Activated CD8-positive, alpha-beta T cell treated with anti-CD3 and anti-CD28 coated beads for 36 hours (primary cell): Measurements from ENCODE around the gene FCRL6. TPM values are rescaled to one million over a fixed set of nuclear protein-coding genes. Genes with fewer than 3 reads are reported as not detected.
A peak's percentile ranks its signal among the peaks of the same experiment; 100 is the strongest.

Experiments
- ATAC-seq: fragments of 200-7000 bp; cut with Tn5 transposase; one replicate; pipeline ENCODE4 v1.10.0; 2021; ENCODE audit warnings: mild to moderate bottlenecking, moderate library complexity
- CTCF ChIA-PET: fragments of 350-600 bp; sonication (Branson Sonifier 250); formaldehyde crosslinking; loops from one replicate; lab custom pipeline; 2021; ENCODE audit warnings: antibody characterized with exemption; lab: Charles Lee
- POLR2A ChIA-PET: fragments of 350-600 bp; sonication (Branson Sonifier 250); formaldehyde crosslinking; loops from one replicate; lab custom pipeline; 2021; ENCODE audit warnings: antibody characterized with exemption; lab: Charles Lee
- DNase-seq: peaks from one replicate; pipeline ENCODE4 v3.0.0-alpha.2; 2020
- H3K27ac Mint-ChIP-seq: one replicate; pipeline ENCODE4 v1.8.0; 2021; ENCODE audit warnings: mild to moderate bottlenecking, mixed read lengths
- H3K27me3 Mint-ChIP-seq: one replicate; pipeline ENCODE4 v1.8.0; 2021; ENCODE audit warnings: mixed read lengths
- H3K36me3 Mint-ChIP-seq: one replicate; pipeline ENCODE4 v1.8.0; 2021; ENCODE audit warnings: low read depth, mixed read lengths
- H3K4me1 Mint-ChIP-seq: one replicate; pipeline ENCODE4 v1.8.0; 2021; ENCODE audit warnings: low read depth, mixed read lengths
- H3K4me3 Mint-ChIP-seq: one replicate; pipeline ENCODE4 v1.8.0; 2021; ENCODE audit warnings: mild to moderate bottlenecking, moderate library complexity, mixed read lengths
- H3K9me3 Mint-ChIP-seq: one replicate; pipeline ENCODE4 v1.8.0; 2021; ENCODE audit warnings: mixed read lengths
- intact Hi-C: fragments of 100-400 bp; cut with micrococcal nuclease; formaldehyde crosslinking; loops from one replicate; pipeline ENCODE4 v1.10.0; 2022
- total RNA-seq, 2 experiments: library from RNA; stranded (reverse); gene quantifications; one replicate each; pipeline ENCODE4 v1.2.3, GENCODE V29; 2021
- TF ChIP-seq, protein P1 (sequence below): fragments of 200-600 bp; IDR thresholded peaks from one replicate; pipeline ENCODE4 v1.8.0; 2022; ENCODE audit warnings: antibody characterized with exemption, mild to moderate bottlenecking

Gene FCRL6
- total RNA-seq, 2 experiments from 2014 or later, result 0.20 TPM; not detected in 1

DNA sequence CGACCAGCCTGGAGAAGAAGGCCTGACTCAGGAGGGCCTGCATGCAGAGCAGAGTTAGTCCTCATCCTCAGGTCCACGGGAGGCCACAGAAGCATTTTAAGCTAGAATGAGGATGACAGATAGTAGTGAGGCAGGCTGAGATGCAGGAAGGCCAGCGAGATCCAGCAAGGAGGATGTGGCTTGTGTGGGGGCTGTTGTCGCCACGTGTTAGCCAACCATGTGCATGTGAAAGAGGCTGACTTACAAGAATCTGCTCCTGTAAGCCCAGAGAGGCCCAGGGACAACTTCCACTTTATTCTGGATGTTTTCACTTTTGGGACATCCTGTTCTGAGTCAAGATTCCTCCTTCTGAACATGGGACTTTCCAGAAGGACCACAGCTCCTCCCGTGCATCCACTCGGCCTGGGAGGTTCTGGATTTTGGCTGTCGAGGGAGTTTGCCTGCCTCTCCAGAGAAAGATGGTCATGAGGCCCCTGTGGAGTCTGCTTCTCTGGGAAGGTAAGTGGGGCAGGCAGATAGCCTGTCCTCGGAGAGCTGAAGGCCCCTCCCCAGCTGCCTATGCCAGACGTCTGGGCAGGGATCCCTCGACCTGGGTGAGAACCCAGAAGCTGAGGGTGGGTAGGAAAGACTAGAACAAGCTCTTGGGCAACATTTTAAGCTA lies 24.4 kb downstream of the FCRL6 start, which contains the start of gene SLAMF8:
SLAMF8 (plus strand) TSS at position 433 of the 661 bp plus-strand sequence; CDS start at position 459, 26 bp downstream.
- TF ChIP-seq, protein P1, sequence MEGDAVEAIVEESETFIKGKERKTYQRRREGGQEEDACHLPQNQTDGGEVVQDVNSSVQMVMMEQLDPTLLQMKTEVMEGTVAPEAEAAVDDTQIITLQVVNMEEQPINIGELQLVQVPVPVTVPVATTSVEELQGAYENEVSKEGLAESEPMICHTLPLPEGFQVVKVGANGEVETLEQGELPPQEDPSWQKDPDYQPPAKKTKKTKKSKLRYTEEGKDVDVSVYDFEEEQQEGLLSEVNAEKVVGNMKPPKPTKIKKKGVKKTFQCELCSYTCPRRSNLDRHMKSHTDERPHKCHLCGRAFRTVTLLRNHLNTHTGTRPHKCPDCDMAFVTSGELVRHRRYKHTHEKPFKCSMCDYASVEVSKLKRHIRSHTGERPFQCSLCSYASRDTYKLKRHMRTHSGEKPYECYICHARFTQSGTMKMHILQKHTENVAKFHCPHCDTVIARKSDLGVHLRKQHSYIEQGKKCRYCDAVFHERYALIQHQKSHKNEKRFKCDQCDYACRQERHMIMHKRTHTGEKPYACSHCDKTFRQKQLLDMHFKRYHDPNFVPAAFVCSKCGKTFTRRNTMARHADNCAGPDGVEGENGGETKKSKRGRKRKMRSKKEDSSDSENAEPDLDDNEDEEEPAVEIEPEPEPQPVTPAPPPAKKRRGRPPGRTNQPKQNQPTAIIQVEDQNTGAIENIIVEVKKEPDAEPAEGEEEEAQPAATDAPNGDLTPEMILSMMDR, result no peak
- intact Hi-C loops, result no loop called here
- ChIA-PET POLR2A (interaction anchor here (0.7 to 2.1 kb wide), 5 partner anchors 18 to 99 kb away, joined by 3 to 10 read pairs (median 5); partner anchors contain the start of gene TAGLN2), CTCF (interaction anchor here (0.6 to 2.0 kb wide), 6 partner anchors 28 to 181 kb away, joined by 3 to 8 read pairs (median 4); partner anchors contain the start of gene DUSP23)
- Mint-ChIP-seq H3K36me3 (peaks cover 3% of the 10 kb centered on the region), H3K27me3 (no peaks in the 10 kb centered on the region), H3K4me1 (peaks cover 53% of the 10 kb centered on the region), H3K27ac (peak within 1 kb of the TSS; percentile 88), H3K4me3 (peak within 1 kb of the TSS; percentile 51), H3K9me3 (peaks cover 4% of the 10 kb centered on the region)
- DNase-seq, result peak; percentile 90
- peak; percentile 75 for ATAC-seq

DNA sequence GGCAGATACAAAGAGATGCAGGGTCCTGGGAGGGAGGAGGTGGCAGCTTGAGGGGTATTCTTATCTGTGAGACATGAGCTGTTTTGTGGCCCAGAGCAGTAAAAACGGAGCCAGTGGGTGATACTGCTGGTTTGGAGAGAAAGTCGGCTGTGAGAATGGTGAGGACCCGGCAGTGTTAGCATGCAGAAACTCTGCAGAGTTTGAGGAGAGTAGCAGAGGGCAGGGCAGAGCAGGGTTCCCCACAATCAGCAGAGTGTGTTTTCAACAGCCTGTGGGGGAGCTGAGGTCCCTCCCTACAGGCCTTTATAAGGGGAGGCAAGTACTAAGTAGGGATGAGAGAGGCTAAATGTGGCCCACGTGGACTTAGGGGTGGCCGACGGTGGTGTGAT lies 24.9 kb downstream of the FCRL6 start:
- Mint-ChIP-seq H3K4me1 (peaks cover 53% of the 10 kb centered on the region), H3K36me3 (peaks cover 3% of the 10 kb centered on the region), H3K9me3 (peaks cover 4% of the 10 kb centered on the region), H3K27ac (peak overlapping the region; percentile 88), H3K27me3 (no peaks in the 10 kb centered on the region), H3K4me3 (peak overlapping the region; percentile 51)
- intact Hi-C loops, result no loop called here
- ATAC-seq, result no peak
- no peak for DNase-seq
- TF ChIP-seq, protein P1, result no peak
- ChIA-PET CTCF (interaction anchor here (0.6 to 2.0 kb wide), 6 partner anchors 28 to 181 kb away, joined by 3 to 8 read pairs (median 4); partner anchors contain the start of gene DUSP23), POLR2A (interaction anchor here (0.7 to 2.1 kb wide), 5 partner anchors 18 to 98 kb away, joined by 3 to 10 read pairs (median 5); partner anchors contain the start of gene TAGLN2)

DNA sequence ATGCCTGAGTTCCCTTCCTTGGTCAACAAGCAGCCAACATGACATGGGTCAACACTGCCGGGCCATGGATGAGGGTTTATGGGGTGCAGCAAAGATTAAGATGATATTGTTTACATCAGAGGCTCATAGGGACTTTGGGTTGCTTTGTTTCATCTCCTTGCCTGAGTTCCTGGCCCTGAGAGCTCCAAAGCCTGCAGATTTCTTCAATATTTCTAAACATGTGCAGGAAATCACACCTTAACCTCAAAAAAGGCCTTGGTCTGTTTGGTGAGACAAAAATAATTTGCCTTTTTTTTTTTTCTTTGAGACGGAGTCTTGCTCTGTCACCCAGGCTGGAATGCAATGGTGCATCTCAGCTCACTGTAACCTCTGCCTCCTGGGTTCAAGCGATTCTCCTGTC lies 25.4 kb downstream of the FCRL6 start:
- Mint-ChIP-seq H3K4me1 (peaks cover 53% of the 10 kb centered on the region), H3K27ac (peak overlapping the region; percentile 88), H3K4me3 (peak overlapping the region; percentile 51), H3K9me3 (peaks cover 4% of the 10 kb centered on the region), H3K27me3 (no peaks in the 10 kb centered on the region), H3K36me3 (peaks cover 3% of the 10 kb centered on the region)
- no peak for ATAC-seq
- TF ChIP-seq, protein P1, result no peak
- DNase-seq, result no peak
- ChIA-PET POLR2A (interaction anchor here (1.3 to 2.1 kb wide), 3 partner anchors 23 to 98 kb away, joined by 3 to 10 read pairs (median 5); partner anchors contain the start of gene TAGLN2), CTCF (interaction anchor here (1.1 to 2.0 kb wide), 4 partner anchors 63 to 180 kb away, joined by 3 to 8 read pairs (median 4); no protein-coding TSS in a partner anchor)
- intact Hi-C loops, result no loop called here

DNA sequence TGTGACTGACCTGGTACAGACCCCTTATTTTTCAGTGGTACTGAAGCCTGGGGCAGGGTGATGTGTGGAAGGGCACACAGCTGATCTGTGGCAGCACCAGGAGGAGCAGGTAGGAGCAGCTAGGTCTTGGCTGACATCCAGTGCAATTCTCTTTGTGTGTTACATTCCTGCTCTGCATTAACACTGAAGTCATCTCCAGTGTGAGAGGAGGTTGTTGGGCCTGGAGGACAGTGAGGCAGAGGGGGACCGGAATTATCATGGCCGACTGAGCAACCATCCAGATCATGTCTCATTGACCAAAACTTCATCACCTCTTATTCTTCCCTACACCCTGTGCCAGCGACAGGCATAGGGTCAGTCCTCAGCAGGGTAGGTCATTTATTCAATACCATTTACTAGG lies 26.0 kb downstream of the FCRL6 start:
- Mint-ChIP-seq H3K27ac (no peak overlapping the region), H3K4me3 (no peak overlapping the region), H3K4me1 (peaks cover 53% of the 10 kb centered on the region), H3K27me3 (no peaks in the 10 kb centered on the region), H3K9me3 (peaks cover 4% of the 10 kb centered on the region), H3K36me3 (peaks cover 3% of the 10 kb centered on the region)
- TF ChIP-seq, protein P1, result no peak
- CTCF ChIA-PET, result interaction anchor here (1.0 kb wide), 1 partner anchor 258 kb away, joined by 3 read pairs; no protein-coding TSS in a partner anchor
- no peak for ATAC-seq
- POLR2A ChIA-PET, result interaction anchor here (1.3 to 2.0 kb wide), 2 partner anchors 9 to 97 kb away, joined by 4 to 5 read pairs; partner anchors contain the start of gene TAGLN2
- DNase-seq, result no peak
- intact Hi-C loops, result no loop called here
